HG03520 (cell line): ENCODE measurements around the gene C12orf75.
"Not testable (repeated sequence)": the region's sequence is repeated elsewhere in the genome, so short reads cannot be mapped to it uniquely, and the experiment has no call there.

Experiments used
- ATAC-seq: cut with Tn5 transposase; IDR thresholded peaks from one replicate; pipeline ENCODE4 v1.9.1; 2021; ENCODE audit warnings: mild to moderate bottlenecking, moderate library complexity; ENCODE audit not compliant: unreplicated experiment

C12orf75 gene

DNA sequence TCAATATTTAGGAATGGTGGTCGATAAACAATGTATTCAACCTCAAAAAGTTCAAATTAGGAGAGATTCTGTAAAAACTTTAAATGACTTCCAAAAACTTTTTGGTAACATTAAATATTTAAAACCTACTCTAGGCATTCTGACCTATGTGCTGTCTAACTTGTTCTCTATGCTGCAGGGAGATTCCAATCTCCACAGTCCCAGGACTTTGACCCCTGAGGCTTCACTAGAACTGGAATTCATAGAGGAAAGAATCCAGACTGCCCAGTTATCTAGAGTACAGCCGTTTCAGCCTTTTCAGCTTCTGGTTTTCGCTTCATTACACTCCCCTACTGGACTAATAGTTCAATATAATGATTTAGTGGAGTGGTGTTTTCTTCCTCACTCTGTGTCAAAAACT is 21.1 kb upstream of the C12orf75 start:
- ATAC-seq, result not testable (repeated sequence)

DNA sequence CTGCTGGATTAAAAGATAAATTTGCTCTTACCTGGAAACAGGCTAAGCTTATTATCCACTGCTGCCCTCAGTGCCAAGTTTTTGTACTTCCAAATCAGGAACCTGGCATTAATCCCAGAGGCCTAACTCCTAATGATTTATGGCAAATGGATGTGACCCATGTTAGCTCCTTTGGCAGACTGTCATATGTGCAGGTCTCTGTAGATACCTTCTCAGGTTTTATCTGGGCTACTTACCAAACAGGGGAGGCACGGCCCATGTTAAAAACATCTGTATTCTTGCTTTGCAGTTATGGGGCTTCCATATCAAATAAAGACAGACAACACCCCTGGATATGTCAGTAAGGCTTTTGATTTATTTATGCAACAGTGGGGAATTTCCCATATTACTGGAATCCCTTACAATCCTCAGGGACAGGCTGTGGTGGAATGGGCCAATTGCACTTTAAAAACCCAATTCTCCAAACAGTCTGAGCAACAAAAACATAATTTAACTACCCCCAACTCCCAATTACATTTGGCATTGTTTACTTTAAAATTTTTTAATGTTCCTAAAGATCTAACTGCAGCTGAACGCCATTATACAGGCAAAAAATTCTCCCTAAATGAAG is 19.9 kb upstream of the C12orf75 start:
- not testable (repeated sequence) for ATAC-seq

DNA sequence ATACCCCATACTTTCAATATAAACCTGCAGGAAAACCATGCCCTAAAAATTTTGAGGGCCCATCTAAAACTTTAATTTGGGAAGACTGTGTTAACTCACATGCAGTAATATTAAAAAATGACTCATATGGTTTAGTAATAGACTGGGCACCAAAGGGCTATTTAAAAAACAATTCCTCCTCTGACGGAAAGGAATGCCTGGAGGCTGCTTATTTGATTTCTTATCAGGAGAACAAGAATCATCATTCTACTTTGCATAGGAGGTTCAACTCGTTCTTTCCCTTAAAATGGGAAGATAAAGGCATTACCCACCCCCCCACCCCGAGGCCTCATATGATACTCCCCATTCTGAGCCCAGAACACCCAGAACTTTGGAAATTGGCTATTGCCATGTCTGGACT is 18.6 kb upstream of the C12orf75 start:
- ATAC-seq, result not testable (repeated sequence)

DNA sequence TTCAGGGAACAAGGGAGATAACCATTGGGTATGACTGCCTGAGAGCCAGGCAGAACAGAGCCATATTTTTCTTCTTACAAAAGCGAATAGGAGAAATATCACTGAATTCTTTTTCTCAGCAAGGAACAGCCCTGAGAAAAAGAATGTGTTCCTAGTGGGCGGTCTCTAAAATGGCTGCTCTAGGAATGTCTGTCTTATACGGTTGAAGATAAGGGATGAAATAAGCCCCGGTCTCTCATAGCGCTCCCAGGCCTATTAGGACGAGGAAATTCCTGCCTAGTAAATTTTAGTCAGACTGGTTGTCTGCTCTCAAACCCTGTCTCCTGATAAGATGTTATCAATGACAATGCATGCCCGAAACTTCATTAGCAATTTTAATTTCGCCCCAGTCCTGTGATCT is 16.7 kb upstream of the C12orf75 start:
- not testable (repeated sequence) for ATAC-seq

DNA sequence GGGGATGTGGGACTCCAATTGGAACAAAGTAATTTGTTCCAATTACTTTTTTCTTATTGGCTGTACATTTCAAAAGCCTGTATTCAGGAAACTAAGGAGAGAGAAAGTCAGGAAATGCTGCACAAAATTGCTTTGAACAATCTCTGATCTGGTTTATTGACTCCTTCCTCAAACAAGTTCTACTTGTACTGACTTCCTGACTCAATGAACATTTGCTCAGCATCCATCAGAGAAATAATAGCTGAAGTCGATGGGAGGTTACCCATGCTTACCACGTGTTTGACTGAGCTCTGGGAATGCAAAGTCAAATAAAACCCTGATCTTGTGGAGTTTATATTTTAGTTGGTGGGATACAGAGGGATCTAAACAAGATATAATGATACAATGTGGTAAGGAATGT is 15.4 kb upstream of the C12orf75 start:
- no peak for ATAC-seq

DNA sequence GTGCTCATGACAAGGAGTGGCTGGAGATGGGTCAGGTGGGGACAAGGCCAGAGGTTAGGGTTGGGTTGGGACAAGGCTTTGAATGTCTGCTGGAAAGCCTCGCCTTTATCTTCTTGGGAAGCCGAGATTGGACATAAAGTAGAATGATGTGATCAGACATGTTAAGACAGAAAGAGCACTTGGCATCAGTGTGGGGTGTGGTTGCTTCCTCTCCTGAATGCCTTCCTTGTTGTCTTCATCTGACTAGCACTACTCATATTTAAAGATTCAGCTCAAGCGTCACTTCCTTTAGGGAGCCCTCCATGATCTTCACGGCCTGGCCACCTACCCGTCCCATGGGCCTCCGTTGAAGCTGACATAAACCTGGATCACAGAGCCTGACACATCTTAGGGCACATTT is 14.8 kb upstream of the C12orf75 start:
- ATAC-seq, result no peak

DNA sequence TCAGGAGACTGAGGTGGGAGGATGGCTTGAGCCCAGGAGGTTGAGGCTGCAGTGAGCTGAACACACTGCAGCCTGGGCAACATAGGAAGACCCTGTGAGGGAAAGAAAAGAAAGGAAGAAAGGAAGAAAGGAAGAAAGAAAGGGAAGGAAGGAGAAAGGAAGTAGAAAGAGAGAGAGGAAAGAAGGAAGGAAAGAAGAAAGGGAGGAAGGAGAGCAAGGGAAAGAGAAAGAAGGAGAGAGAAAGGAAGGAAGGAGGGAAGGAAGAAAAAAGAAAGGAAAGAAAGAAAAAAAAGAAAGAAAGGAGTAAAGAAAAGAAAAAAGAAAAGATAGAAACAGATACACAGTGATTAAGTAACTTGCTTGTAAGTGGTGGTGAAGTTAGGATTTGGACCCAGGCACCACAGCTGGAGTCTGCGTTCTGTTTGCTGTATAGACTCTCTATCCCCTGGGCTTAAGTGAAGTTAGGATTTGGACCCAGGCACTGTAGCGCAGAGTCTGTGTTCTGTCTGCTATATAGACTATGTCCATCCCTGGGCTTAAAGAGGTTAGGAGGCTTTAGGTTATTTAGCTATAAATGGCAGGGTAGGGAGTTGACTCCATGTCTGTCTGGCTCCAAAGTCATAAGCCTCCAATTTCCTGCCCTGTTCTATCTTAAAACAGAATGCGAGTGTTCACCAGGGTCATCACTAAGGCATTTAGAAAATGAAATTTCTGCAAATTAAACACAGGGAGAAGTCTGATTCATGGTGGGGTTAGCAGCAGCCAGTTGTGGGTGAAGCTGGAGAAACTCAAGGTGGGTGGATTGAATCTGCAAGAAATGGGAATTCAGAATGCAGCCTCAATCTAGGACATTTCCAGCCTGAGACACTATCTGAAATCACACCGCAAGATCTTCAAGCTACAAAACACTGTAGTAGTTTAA is 13.3 kb upstream of the C12orf75 start:
- no peak for ATAC-seq

DNA sequence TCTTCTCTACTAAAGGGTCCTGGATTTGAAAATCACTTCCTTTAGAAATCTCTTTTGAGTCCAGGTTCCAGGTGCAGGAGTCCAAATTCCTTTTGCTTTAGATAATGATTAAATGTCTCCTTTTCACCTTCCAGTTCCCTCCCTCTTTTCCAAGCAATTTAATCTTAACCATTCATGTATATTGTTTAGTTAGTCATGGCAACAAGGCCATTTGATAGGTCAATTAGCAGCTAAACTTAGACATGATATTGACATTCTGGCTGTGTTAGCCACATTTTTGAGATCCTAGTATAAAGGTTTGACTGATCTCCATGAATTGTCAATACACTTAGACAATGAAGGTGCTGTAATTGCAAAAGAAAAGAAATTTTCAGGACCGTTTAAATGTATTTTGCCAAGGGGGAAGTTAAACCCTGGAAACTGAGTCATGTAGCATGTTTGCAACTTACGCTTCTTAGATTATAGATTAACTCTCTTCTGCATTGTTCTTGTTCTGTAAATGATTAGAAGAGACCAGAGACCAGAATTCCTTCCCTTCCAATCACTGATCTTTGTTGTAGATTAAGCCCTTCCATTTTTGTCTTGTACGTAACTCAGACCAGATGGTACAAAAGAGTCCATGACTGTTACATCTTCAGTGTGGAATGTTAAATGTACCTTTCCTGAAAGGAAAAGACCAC is 12.4 kb upstream of the C12orf75 start:
- ATAC-seq, result no peak

DNA sequence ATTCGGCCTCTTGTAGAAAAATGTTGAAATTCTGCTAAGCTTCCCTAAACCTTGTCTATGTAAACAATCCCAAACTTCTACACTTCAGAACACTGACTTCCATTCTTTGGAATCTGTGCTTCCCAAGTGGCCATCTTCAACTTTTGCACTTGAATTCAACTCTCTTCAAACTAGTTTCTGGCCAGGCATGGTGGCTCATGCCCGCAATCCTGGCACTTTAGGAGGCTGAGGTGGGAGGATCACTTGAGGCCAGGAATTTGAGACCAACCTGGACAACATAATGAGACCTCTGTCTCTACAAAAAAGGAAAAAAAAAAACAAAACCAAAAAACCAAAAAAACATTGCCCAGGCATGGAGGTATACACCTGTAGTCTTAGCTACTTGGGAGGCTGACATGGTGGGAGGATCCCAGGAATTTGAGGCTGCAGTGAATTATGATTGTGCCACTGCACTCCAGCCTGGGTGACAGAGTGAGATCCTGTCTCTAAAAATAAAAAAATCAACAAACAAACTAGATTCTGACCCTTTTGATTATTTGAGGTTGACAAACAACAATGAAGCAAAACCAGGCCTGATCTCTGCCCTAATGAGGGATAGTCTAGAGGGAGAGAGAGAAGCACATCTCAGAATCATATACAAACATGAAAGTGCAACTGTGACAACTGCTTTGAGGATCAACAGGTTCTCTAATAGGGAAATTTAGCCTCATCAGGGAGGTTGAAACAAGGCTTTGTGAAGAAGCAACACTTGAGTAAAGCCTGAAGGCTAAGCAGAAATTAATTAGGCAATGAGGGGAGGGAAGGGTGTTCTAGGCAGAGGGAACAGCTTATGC is 11.6 kb upstream of the C12orf75 start:
- no peak for ATAC-seq

DNA sequence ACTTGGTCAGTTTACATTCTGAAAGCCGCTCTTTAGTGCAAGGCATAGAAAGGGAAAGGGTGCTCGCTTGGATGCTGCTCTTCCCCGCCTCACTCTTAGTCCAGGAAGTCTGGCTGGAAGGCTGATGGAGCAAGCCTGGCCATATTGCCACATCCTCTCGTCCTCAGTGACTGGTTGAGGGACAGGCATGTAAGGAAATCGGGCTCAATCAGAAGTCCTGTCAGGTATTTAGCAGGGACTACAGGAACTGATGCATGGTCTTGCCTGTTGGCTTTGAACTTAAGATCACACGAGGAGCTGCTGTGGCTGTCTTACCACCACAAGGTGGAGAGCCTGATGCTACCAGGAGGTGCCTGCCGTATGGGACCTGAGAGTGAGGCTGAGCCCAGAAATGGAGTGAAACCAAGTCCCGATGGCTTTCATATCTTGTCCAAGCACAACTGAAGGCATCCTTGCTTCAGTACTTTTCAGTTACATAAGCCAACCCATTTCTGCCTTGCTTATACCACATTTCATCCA is 10.7 kb upstream of the C12orf75 start:
- ATAC-seq, result no peak

DNA sequence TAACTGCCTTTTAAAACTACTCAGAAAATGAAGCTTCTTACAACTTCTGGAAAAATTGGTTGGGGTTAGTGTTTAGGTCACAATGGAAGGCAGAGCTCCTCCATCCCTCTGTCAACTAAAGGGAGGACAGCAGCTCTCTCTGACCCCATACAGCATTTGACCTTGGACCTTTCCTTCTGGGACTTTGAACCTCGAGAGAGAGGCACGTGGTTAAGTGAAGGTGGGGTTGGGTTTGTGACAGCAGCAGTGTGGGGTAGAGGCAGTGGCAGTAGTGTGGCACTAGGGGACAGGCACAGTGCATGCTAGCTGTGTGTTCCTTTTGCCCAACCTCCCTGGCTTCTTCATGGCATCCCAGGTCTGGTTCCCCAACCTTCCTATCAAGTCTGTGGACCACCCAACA is 9.4 kb upstream of the C12orf75 start:
- no peak for ATAC-seq

DNA sequence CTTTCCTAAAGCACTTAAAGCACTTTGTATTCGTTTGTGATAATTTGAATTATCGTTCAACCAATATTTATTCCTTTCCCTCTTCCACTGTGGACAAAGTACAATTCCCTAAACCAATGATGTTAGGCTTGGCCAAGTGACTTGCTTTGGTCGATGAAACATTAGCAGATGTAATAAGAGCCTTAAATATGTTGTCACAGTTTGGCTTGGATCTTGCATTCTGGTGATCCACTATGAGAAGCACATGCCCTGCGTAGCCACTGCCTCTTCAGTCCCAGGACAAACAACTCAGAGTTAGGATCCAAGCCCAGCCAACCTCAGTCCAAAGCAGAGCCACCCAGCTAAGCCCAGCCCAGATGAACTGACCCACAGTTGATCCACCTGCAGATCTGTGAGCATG is 8.4 kb upstream of the C12orf75 start:
- ATAC-seq, result no peak

DNA sequence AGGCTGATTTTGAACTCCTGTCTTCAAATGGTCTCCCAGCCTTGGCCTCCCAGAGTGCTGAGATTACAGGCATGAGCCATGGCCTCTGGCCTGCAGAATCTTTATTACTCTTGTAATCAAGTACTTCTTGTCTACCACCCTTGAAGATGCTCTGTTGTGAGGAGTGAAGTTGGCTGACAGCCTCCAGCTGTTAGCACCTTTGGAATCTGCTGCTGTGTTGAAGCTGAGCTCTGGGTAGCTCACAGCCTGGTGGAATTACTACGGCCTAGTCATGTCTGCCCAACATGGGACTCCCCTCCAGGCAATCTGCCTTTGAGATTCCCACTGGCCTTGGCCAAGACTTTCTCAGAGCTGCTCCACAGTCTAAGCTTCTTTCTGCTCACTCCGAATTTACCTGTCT is 5.8 kb upstream of the C12orf75 start:
- no peak for ATAC-seq

DNA sequence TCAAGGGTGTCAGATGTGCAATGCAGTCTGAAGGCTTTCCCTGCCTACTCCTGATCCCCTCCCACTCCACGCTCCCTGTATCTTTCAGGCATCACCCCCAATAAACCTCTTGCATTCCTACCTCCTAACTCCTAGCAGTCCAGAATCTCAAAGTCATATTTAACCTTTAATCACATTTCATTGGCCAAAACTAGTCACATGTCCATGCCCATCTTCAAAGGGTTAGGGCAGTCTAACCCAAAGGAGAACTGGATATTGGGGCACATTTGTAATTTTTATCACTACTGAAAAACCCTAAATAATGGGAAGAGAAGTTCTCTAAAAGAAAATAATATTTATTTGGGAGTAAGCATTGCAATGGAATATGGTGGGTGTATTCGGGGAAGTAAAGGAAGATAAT is 5.4 kb upstream of the C12orf75 start:
- no peak for ATAC-seq

DNA sequence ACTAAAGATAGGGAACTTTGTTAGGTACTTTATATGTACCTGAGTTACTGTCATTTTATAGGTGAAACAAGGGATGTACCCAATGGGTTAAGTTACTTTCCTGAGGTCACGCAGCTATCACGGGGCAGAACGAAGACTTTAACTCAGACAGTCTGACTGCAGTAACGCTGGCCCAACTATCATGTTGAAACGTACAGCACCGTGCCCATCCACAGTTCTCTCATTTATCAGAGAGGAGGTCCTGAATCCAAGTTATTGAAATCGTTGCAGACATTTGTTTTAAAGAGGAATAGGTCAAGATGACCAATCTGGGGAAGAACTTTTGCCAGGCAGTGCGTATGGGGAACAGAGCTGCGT is 587 bp upstream of the C12orf75 start:
- peak; percentile 5 for ATAC-seq

DNA sequence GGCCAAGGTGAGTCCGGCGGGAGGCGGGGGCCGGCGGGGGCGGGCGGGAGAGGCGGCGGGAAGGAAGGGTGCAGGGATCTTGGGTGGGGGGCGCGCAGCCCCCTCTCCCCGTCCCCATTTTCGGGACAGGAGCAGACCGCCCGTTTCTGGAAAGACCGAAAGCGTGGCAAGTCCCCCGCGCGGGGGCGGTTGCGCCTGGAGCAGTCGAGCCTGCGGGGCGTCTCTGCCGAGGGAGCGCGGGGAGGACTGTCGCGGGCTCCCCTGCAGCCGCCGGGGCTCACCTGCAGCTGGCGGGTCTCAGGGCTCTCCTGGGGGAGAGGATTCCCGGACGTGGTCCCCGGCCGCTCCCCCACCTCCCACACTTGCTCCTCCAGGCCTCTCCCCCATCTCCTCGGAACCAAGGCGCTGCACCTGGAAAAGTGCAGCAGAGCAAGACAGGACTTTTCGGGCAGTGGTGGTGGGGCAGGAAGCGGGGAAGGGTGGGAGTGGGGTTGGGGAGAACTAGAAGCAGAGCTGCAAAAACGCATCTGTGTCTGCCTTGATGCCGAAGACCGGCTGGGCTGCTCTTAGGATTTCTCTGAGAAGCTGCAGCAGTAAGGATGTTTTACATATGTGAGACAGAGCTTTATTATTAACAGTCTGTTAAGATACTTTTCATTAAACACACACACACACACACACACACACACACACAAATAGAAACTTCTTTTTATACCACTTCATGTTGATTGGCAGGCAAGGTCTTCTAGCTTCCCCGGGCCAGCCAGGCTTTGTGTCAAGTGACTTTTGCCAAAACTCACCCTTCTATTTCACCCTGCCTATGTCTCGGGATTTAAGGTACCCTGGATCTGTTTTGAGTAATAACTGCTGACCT is 677 bp downstream of the C12orf75 start:
- no peak for ATAC-seq

DNA sequence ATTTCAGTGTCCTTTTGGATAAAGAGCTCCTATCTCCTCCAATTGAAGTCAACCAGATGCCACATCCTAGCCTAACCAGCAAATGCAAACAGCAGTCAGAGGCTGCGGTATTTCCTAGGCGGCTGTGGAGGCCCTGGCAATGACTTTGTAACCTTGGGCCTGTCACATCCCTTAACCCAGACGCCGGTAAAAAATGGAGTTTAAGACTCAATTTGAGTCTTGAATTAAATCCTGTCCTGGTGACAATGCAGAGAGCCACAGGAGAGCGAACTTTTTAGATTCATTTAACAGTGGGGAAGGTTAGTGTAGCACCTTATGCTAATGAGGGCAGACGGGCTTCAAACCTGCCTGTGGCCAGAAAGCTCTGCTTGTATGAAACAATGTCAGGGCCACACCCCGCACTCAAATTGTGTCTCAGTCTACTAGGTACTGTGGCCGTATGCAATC is 1.3 kb downstream of the C12orf75 start:
- ATAC-seq, result no peak

DNA sequence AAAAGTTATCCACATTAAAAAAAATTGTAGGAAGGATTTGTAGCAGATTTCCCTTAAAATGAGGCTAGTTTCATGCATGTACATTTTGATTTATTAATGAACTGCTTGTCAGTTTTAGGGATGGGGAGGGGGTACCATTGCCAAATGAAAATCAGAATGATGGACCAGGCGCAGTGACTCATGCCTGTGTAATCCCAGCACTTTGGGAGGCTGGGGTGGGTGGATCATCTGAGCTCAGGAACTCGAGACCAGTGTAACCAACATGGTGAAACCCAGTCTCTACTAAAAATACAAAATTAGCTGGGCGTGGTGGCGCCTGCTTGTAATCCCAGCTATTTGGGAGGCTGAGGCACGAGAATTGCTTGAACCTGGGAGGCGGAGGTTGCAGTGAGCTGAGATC is 1.8 kb downstream of the C12orf75 start:
- not testable (repeated sequence) for ATAC-seq

DNA sequence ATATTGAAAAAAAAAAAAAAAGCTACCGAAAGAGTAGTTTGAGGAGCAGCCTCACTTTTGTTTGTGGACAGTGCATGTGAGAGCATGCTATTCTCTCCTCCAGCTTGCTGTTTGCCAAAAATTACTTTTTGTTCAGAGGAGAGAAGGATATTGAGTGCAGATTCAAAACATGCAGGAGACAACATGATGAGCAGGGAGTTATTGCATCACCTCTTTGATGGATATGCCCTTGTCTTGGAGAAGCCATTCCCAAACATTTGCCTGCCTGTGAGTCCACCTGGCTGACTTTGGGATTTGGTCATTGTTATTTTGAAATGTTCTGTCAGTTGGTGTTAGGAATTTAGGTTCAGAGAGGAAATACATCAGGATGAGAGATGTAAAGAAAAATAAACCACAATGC is 2.4 kb downstream of the C12orf75 start:
- no peak for ATAC-seq

DNA sequence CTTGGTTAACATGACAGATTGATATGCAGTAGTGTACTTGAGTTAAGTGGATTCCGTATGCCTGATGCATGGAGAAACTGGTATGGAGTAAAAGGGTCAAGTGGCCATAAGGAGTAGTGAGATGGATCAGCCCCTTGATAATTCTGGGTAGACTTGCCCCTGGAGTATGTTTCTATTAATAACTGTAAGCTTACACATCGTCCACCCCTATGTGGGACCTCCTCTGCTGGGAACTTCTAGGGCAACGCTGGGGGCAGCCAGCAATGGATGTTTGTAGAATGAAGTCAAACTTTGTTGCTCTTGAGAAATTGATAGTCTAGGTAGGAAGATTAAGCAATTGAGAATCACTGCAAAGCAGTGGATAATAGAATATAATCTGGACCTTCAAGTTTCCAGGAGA is 3.5 kb downstream of the C12orf75 start:
- no peak for ATAC-seq
